ENCODE results near the gene BOC. TPM values are rescaled to one million over a fixed set of nuclear protein-coding genes. Genes with fewer than 3 reads are reported as not detected.

The BOC gene
- total and polyA plus RNA-seq, 2 of the 4 experiments (the other 2 are of a cell fraction): 6.8 to 15.2 TPM

DNA sequence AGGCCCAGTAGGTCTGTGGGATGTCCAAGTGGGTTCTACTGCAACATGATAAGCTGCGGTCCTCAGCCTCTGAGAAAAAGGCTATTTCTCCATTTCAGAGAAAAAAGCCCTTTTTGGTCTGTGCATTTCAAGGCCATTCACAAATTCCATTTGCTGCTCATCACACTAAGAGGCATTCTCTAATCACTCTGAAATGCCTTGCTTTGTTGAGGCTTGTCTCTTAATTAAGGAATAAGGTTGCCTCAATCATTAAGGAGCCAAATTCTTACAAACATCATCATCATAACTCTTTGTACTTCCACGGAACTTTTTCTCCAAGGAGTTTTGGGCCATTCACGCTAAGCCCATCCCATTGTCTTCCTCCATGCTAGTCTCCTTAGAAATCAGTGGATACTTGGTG lies 74.4 kb downstream of the BOC start:
- BruUV-seq (replicated peaks): no TSS peak
- H3K4me1 ChIP-seq (ENCODE audit: control insufficient read depth, insufficient read depth, low read length): peaks cover 14% of the 10 kb centered on the region
- H3K4me3 ChIP-seq (ENCODE audit: insufficient read depth, low read depth, low read length): no peak overlapping the region
- H3K27ac ChIP-seq (ENCODE audit: insufficient read depth, low read length): no peak overlapping the region
- TF ChIP-seq SMC3 (IDR thresholded peaks at IDR 0.05; ENCODE audit: low read depth, low read length) (no peak), POLR2A (IDR thresholded peaks at IDR 0.05; ENCODE audit: low read depth, low read length) (no peak)
- TF ChIP-seq, protein P1, sequence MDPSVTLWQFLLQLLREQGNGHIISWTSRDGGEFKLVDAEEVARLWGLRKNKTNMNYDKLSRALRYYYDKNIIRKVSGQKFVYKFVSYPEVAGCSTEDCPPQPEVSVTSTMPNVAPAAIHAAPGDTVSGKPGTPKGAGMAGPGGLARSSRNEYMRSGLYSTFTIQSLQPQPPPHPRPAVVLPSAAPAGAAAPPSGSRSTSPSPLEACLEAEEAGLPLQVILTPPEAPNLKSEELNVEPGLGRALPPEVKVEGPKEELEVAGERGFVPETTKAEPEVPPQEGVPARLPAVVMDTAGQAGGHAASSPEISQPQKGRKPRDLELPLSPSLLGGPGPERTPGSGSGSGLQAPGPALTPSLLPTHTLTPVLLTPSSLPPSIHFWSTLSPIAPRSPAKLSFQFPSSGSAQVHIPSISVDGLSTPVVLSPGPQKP (IDR thresholded peaks at IDR 0.05; ENCODE audit: borderline replicate concordance, low read depth, low read length): no peak
- H2BK20ac ChIP-seq (ENCODE audit: low read depth, low read length): peak overlapping the region; percentile 6; the same call in 1 of the 2 replicates
- peak overlapping the region; percentile 43 for H2BK120ac ChIP-seq (ENCODE audit: low read depth, low read length)
- 0 out of 2 replicates have a peak overlapping the region, but pooled peaks have one; percentile 49 for H2AK5ac ChIP-seq (ENCODE audit: low read depth, low read length)
- no peak overlapping the region for H3K56ac ChIP-seq (ENCODE audit: extremely low read depth, insufficient read depth, low read length)
- H3K9me1 ChIP-seq (ENCODE audit: insufficient read depth, low read length): peaks cover 14% of the 10 kb centered on the region
- H2AK9ac ChIP-seq (replicated peaks; ENCODE audit: low read depth, low read length, poor library complexity): no peak overlapping the region
- dilution Hi-C loops (cut with HindIII; ENCODE audit: low sequenced_read_pairs, unreplicated experiment): no loop called here
- POLR2A ChIA-PET (ENCODE audit: unreplicated experiment): no interaction called here
- peaks cover 12% of the 10 kb centered on the region for H3K27me3 ChIP-seq (ENCODE audit: control insufficient read depth, insufficient read depth, low read length)
- intact Hi-C loops (cut with micrococcal nuclease): loop anchor here (5.0 kb wide), 2 partner anchors 643 to 703 kb away; partner anchors contain the start of gene CCDC80
- no peak overlapping the region for H3K18ac ChIP-seq (ENCODE audit: low read depth, low read length)
- no peak overlapping the region for H3K9ac ChIP-seq (ENCODE audit: low read depth, low read length)
- no peaks in the 10 kb centered on the region for H3K79me1 ChIP-seq (ENCODE audit: low read depth in 1 of 2, low read length in 2 of 2)
- WGBS, 2 experiments (ENCODE audit: extremely low coverage in 2 of 2, insufficient read length in 1 of 2): no CpG with 5 or more reads among the region's 3 CpGs
- no peak overlapping the region for H2AFZ ChIP-seq (replicated peaks; ENCODE audit: low read length, poor library complexity)
- 0 out of 3 replicates have a peak overlapping the region, but pooled peaks have one; percentile 4 for H2BK15ac ChIP-seq (ENCODE audit: low read depth, low read length)
- ATAC-seq (ENCODE audit: low read depth) (no peak), DNase-seq (no peak)
- no peak overlapping the region; the same call in 1 of the 2 replicates for H4K5ac ChIP-seq (ENCODE audit: low read depth, low read length)
- H3K4ac ChIP-seq (ENCODE audit: low read depth, low read length): no peak overlapping the region; the same call in 1 of the 2 replicates
- CTCF ChIA-PET: no interaction called here
- H3K9me3 ChIP-seq (ENCODE audit: control insufficient read depth, insufficient read depth, low read length): no peaks in the 10 kb centered on the region
- no peak overlapping the region; the same call in 1 of the 2 replicates for H4K91ac ChIP-seq (ENCODE audit: insufficient read depth, low read depth, low read length)
- no peak overlapping the region for H2BK5ac ChIP-seq (ENCODE audit: low read depth, low read length, poor library complexity, severe bottlenecking)
- peaks cover 3% of the 10 kb centered on the region; the same call in 1 of the 2 replicates for H4K20me1 ChIP-seq (ENCODE audit: insufficient read depth, low read length)
- in situ Hi-C loops (cut with MboI; ENCODE audit: low sequenced_read_pairs): loop anchor here (5.0 to 25.0 kb wide), 2 partner anchors 228 to 648 kb away; partner anchors contain the start of gene CCDC80
- H4K8ac ChIP-seq (ENCODE audit: low read depth in 2 of 2, low read length in 2 of 2): no peak overlapping the region
- H3K23ac ChIP-seq (ENCODE audit: low read depth, low read length): no peak overlapping the region
- no peak overlapping the region for H3K14ac ChIP-seq (replicated peaks; ENCODE audit: low read depth, low read length)
- H3K36me3 ChIP-seq (ENCODE audit: control insufficient read depth, insufficient read depth, low read length): peaks cover 32% of the 10 kb centered on the region
- H3K4me2 ChIP-seq (ENCODE audit: low read depth, low read length): no peak overlapping the region
